HG03442 (cell line): ENCODE measurements around the gene PPP2R3B.
"Not testable (repeated sequence)": the region's sequence is repeated elsewhere in the genome, so short reads cannot be mapped to it uniquely, and the experiment has no call there.

Experiments used
- ATAC-seq: cut with Tn5 transposase; IDR thresholded peaks from one replicate; pipeline ENCODE4 v1.9.1; 2021; ENCODE audit warnings: mild to moderate bottlenecking, moderate library complexity; ENCODE audit not compliant: unreplicated experiment

The PPP2R3B gene

DNA sequence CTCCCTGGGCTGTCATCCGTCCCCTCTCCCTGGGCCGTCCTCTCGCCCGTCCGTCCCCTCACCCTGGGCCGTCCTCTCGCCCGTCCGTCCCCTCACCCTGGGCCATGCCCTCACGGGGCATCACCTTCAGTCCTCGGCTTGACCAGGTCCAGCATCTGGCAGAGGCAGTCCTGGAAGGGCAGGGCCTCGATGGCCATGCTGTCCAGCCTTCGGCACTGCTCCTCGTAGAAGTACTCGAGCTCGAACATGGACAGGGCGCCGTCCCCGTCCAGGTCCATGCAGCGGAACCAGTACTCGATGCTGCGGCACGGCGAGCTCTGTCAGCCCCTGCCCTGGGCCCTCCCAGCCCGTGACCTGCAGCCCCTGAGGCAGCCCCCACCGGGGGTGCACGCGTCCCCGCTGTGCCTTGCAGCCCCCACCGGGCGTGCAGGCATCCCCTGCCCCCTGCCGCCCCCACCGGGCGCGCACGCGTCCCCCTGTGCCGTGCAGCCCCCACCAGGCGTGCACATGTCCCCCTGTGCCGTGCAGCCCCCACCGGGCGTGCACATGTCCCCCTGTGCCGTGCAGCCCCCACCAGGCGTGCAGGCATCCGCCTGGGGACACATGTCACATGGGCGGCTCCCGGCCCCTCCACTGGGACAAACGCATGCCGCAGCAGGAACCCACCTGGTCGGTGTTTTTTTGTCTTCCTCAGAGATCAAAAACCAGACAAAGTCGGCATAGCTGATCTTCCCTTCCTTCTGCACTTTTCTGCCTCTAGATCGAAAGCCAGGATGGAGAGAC, 45.9 kb downstream of the PPP2R3B start:
- no peak for ATAC-seq

DNA sequence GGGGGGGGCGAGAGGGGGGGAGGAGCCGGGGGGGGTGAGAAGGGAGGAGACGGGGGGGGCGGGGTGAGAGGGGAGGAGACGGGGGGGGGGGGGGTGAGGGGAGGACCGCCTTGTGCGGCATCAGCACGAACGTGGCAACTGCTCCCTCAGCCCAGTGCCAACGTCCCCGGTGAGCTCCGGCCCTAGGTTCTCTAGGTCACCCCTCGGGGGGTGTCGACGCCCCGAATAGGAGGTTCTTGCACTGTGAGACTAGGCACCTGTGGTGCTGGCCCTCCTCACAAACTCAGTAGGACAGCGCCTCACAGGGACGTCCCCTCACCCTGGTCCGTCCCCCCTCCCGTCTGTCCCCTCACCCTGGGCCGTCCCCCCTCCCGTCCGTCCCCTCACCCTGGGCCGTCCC, 46.6 kb downstream of the PPP2R3B start:
- no peak for ATAC-seq

DNA sequence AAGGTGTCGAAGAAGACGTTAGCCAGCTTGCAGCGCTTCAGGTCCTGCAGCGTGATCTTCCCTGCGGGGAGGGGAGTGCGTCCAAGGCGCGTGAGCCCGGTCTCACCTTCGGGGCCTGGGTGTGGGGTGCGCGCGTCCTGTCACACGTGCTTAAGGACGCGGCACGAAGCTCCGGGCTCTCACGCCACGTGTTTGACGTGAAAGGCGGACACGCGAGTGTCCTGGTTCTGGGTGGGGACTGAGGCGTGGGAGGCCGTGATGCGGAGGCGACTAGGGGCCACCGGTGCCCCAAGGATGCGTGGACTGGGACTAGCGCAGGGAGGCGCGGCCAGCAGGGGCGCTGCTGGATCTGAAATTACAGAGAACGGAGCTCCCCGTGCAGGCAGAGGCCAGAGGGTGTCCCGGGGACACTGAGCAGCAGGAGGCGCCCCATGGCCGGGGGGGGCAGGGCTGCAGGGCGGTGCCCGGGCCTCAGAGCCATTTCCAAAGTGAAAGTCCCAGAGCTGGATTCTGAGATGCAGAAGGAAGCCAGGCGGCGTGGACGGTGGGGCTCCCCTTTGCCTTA, 47.8 kb downstream of the PPP2R3B start:
- ATAC-seq: no peak

DNA sequence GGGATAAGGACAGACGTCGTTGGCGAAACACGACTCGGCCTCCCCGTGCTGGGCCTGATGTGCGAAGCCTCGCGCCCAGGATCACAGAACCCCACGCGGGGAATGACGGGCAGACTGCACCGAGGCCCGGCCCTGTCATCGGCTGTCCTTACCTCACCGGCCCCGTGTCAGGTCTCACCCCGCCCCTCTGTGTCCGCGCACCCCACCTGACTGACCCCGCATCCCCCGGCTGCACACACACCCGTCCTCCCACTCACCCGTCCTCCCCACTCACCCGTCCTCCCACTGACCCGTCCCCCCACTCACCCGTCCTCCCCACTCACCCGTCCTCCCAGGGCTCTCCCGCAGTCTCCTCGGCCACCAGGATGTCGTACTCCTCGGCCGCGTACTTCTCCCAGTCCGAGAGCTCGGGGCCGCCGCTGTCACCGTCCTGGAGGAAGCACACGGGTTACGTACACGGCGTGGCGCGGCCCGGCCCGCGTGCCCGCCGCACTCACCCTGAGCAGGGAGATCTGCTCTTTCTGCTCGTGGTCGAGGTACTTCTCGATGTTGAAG, 48.3 kb downstream of the PPP2R3B start:
- ATAC-seq: no peak

DNA sequence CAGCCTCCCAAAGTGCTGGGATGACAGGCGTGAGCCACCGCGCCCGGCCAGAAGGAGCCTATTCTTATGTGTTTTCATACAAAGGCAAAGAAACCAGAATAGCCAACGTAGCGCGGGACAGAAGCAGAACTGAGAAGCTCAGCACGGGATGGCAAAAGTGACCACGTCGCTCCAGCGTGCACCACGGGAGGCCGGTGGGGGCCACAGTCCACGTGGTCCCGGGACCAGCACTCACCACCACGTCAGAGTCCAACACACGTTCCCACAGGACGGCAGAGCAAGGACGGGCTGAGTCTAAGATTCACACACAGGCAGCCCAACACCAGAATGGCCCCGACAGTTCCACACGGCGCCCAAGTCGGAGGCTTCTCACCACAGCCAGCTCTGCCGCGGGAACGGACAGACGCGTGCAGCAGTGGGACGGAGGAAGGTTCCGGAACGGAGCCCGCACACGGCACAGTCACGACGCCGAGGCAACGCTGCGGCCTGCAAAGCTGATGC, 49.3 kb downstream of the PPP2R3B start:
- ATAC-seq: no peak

DNA sequence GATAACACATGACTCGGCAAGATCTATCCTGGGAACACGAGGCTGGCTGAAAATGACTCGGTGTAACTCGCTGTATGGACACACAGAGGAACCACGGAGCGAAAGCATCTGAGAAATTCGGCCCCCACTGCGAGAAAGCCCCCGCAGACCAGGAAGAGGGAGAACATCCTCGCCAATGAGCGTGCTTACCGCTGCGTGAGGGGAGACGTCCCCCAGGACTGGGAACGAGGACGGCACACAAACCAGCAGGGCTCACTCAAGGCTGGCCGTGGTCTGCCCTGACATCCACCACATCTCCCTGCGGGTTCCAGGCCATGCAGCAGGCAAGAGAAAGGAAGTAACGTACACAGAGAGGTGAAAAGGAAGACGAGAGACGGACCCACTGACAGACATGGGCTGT, 50.5 kb downstream of the PPP2R3B start:
- no peak for ATAC-seq

DNA sequence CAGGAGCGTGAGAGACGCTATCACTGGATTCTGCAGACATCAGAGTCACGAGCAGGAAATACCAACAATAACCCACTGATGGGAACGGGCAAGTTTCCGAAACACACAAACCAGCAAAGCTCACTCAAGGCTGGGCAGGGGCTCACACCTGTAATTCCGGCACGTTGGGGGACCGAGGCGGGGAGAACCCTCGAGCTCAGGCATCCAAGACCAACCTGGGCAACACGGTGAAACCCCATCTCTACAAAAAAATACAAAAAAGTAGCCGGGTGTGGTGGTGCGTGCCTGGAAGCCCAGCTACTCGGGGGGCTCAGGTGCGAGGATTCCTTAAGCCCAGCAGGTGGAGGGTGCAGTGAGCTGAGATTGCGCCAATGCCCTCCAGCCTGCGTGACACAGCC, 51.0 kb downstream of the PPP2R3B start:
- ATAC-seq: no peak

DNA sequence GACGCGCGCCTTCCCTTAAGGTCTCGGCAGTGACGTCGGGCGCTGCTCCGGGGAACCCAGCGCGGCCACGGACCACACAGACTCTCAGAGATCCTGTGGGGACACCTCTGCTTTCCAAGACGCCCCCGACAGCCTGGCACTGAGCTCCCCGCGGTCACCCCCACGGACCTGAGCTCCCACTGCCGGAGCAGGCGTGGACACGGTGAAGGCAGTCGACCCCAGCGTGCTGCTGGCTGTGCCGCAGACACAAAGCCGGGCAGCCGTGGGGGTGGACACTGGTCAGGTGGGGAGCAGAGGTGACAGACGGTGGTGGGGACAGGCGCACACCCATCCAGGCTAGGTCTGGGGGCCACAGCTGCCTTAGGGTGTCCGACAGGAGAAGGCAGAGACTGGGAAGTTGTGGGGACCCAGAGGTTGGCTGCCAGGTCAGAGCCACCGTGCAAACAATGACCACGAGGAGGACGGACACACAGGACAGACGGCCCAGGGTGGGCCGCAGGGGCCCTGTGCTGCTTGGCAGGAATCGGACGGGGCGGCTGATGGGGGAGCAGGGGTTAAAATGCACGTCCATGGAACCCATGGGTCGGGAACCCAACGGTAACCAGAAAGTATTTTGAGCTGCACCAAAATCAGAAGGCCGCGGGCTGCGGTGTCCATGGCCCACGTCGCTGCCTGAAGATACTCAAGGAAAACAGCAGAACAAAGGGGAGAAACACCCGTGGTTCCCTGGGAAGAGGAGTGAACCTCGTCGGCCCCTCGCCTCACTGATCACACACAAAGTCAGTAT, 51.5 kb downstream of the PPP2R3B start:
- ATAC-seq: no peak

DNA sequence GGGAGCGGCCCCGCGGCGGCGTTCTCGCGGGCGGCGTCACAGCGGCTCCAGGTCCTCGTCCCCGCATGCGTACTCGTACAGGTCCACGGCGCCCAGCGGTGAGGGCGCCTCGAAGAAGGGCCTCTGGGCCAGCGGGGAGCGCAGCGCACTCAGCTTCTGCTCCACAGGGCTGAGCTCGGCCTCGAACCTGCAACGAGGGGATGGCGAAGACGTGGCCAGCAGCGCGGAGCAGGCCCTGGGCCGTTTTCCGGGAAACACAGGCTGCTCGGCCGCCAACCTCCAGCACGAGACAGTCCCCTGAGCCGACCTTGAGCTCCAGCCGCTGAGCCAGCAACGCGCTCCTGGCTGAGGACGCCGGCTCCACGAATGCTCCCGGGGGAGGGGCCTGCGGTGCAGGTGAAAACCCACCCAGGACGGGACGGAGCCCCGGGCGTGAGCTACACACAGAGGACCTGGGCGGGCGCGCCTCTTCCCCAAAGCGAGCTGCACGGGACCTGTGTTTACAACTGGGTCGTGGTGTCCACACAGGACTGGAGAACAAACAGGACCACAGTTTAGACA, 52.3 kb downstream of the PPP2R3B start:
- ATAC-seq: no peak

DNA sequence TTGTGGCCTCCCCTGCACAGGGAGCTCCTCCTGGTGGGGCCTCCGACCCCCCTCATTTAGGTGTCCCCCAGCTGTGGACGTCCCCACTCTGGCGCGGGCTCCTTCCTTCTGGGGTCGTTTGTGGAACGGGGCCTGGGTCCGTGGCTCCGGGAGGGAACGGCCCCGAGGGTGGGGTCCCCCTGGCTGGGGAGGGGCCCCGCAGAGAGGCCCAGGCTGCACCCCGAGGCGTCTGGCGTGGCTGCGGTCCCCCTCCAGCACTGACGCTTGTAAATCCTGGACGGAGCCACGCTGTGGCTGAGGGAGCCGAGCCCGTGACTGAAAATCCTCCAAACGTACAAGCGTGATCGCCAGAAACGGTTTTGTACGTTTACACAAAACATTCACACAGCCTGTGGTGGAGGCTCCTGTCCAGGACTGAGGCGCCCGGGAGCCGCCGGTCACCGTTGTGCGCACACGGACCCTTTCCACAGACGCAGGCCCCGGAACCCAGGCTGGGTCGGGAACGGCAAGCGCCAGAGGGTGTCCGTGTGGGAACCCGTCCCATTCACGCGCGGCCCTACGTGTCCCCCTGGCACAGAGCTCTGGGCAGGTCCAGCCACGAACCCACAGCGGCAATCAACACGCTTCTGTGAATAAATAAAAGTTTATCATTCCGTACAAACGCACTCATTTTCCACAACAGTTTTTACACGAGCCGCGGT, 52.9 kb downstream of the PPP2R3B start:
- no peak for ATAC-seq

DNA sequence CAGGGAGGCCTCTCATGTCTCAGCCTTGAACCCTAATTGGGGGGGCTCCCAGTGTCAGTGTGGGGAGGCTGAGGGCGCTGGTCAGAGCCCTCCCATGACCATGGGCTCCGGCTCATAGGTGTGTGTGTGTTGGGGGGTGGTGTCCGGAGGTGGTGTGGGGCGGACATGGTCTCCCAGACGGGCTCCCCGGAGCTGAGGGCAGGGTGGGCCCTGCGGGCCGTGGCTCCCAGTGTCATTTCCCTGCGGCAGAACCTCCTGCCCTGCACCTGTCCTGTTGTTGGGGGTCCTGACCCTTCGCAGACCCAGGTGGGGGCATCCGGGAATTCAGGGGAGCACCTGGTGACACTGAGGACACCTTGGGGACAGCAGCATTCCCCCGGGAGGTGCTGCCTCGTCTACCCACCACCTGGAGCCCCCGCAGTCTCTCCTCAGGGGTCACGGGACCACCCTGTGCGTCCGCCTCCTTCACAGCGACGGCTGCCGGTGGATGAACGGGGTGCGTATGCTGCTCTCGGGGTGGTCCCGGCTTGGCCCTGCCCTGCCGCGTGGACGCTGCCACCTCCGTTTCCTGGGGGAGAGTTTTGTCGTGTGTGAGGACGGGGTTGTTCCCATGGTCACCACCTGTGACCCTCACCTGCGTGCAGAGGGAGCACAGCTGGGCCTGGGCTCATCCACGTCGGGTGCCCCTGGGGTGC, 53.6 kb downstream of the PPP2R3B start:
- no peak for ATAC-seq

DNA sequence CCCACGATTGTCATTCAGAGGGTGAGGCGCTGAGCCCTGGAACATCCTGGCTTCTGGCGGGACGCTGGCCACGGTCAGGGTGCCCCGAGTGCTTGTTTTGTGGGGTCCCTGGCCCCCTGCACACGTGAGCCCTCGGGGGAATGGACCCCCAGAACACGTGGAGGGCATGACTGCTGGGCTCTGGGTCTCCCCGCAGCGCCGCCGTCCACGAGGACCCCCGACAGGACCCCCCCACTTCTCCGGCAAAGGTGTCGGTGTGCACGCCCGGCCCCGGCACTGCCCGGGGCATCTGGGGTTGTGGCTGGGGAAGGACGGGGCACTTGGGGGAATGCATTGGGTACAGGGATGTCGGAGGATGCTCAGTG, 54.2 kb downstream of the PPP2R3B start:
- no peak for ATAC-seq

DNA sequence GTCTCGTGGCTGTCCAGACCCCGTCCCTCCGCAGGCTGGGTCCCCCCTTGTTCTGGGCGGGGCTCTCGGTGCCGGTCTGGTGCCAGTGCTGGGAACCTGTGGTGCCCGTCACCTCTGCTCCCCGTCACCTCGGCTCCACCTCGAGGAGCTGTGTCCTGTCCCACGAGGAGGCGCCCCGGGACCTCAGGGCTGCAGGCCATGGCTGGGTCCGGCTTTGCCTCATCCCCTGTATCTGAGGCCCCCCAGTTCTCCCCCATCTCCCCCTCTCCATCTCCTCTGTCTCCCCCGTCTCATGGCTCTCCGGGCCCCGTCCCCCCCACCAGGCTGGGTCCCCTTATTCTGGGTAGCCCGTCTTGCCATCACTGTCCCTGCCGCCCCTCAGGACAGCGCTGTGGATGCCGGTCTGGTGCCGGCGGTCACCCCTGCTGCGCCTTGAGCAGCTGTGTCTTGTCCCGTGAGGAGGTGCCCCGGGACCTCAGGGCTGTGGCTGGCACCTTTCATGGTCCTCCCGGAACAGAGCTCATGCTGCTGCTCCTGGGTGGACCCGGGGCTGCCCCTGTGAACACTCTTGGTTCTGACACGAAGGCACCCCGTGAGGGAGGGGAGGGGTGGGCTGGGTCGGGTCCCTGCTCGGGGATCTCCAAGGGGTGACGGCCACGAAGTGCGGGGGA, 54.7 kb downstream of the PPP2R3B start:
- no peak for ATAC-seq

DNA sequence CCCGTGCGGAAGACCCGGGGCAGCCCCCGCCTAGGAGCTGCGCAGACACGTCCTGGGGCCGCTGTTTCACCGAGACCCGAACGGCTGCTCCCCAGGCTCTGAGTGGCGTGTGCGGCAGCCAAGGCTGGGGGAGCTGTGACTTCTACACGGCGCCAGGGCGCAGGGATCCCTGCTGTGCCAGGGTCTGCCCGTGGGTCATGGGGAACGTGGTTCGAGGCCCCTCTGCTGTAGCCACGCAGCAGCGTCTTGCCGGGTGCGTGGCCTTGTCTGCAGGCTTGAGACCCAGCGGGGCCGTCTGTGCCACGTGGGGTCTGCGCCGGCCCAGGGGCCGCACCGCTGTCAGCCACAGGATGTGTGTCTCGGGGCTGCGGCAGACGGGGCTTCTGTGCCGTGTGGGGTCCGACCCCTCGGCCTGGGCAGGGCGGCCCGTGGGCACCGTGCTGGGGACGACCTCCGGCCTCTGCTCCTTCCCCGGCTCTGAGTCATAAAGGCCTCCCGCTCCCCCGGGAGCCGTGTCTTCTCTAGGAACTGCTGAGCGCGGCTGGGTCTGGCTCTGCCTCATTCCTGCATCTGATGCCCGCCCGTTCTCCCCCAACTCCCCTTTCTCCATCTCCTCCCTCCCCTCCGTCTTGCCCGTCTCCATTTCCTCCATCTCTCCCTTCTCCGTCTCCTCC, 55.4 kb downstream of the PPP2R3B start:
- no peak for ATAC-seq

DNA sequence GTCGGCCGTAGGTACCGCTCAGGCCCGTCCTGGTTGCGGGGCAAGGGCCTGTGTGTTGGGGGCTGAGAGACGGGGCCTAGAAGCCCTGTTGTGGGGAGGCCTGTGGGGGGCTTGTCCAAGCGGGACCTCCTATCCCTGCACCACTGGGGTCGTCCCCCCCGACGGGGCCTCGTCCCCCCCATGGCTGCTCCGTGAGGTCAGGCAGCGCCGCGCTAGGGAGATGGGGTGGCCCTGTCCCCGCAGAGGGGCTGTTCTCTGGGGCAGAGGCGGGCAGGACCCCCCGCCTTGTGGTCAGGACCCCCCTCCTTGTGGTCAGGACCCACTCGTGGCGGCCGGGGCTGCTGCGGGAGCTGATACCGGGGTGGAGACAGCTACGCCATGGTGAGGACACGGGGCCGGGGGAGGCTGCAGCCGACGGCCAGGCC, 56.0 kb downstream of the PPP2R3B start:
- ATAC-seq: no peak

DNA sequence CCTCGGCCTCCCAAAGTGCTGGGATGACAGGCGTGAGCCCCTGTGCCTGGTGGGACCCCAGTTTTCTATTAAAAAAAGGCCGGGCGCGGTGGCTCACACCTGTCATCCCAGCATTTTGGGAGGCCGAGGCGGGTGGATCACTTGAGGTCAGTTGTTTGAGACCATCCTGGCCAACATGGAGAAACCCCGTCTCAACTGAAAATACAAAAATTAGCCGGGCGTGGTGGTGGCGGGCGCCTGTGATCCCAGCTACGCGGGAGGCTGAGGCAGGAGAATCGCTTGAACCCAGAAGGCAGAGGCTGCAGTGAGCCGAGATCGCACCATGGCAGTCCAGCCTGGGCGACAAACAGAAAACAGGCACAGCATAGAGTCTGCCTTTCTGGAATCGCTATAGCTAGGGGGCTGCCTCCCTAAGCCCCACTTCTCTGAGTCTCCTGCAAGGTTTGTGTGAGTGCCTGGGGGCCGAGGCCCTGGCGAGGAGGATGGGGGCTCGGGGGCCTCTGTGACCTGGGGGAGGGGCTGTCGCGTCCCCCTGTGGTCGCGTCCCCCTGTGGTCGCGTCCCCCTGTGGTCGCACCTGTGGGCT, 56.5 kb downstream of the PPP2R3B start:
- ATAC-seq: not testable (repeated sequence)

DNA sequence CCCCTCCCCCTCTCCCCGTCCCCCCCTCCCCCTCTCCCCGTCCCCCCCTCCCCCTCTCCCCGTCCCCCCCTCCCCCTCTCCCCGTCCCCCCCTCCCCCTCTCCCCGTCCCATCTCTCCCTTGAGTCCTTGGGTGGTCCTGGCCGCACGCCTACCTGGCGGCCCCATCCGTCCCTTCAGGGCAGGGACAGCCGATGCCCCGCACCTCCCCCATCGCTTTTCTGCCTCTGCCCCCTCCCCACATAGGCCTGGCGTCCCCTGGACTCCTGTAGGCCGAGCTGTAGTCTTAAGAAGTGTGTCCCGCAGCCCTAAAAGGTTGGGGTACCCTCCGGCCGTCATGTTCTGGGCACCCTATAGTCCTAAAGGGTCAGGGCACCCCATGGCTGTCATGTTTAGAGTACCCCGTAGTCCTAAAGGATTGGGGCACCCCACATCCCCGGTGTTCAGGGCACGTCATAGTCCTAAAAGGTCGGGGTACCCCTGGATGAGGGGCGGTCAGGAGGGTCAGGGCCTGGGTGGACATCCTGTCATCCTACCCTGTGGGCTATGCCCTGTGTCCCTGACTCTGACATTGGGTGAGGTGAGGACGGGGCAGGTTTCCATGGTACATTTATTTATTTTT, 57.3 kb downstream of the PPP2R3B start:
- ATAC-seq: no peak

DNA sequence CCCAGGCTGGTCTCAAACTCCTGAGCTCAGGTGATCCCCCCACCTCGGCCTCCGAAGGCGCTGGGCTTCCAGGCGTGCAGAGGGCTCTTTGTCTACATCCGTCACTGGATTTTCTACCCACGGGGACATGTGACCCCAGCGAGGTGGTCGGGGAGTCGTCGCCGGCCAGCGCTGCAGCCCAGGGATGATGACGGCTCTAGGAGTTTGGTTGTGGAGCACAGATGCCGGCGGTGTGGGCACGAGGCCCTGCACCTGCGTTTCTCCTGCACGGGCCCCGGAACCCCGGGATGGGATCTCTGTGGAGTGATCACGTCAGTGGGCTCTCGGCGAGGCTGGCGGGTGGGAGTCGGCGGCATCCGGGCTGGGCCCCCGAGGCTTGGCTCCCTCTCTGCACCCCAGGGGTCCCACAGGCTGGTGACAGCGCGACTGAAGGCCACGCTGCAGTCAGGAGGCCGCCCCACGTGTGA, 59.0 kb downstream of the PPP2R3B start:
- ATAC-seq: no peak
